Lower leg skin (tissue), 3 donors: Measurements from ENCODE around the gene ADCK1.

Source experiments
- CTCF ChIP-seq, 3 donors: fragments of 450-650 bp; IDR thresholded peaks; one replicate each; pipeline ENCODE4 v1.5.1; 2016; ENCODE audit warnings: antibody characterized with exemption in 3 of 3, mild to moderate bottlenecking in 3 of 3, moderate library complexity in 2 of 3
- POLR2A ChIP-seq, 2 donors: fragments of 450-650 bp; IDR thresholded peaks; one replicate each; pipeline ENCODE4 v1.6.1; 2016 to 2017; ENCODE audit warnings: antibody characterized with exemption in 2 of 2, mild to moderate bottlenecking in 1 of 2, moderate library complexity in 1 of 2

DNA sequence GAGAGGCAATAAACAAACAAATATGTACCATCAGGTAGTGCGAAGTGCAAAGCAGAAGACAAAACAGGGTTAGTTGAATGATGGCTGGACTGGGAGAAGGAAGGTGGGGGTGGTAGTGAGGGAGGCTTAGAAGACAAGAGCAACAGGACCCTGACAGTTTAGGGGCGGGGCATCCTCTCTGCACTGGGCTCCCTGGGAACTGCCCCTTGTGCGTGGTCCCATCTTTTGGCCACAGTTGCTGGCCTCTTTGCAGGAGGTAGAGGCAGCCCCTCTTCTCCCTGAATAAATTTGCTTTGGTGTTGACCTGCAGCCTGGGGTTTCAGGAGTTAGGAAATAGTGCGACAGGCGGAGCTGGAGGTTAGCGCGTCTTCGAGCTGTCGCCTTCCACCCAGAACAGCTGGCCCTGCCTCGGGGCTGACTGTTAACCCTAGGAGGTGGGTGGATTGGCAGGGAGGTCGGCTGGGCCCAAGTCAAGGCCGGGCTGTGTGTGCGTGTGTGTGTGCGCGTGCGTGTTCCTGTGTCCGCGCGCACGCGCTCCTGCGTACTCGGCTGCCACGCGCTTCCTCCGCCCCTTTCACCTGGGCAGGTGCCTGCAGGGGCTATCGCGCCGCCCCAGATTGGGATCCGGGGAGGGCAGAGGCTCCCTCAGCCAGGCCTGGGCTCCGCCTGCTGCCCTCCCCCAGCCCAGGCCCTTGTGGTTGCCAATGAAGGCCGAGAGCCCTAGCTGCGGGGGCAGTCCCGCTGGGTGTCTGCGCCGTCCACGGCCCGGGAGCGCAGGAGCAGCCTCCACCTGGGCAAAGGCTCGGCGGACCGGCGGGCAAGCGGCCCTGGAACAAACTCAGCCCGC, 180.8 kb downstream of the ADCK1 start:
- TF ChIP-seq CTCF (IDR thresholded peaks at IDR 0.05) = no peak
- TF ChIP-seq POLR2A (IDR thresholded peaks at IDR 0.05) = no peak
